ENCODE results near the gene CAPN1. TPM values are rescaled to one million over a fixed set of nuclear protein-coding genes. Genes with fewer than 3 reads are reported as not detected.

Gene CAPN1
- polyA plus RNA-seq, 1 donor from 2014 or later: 102 TPM

DNA sequence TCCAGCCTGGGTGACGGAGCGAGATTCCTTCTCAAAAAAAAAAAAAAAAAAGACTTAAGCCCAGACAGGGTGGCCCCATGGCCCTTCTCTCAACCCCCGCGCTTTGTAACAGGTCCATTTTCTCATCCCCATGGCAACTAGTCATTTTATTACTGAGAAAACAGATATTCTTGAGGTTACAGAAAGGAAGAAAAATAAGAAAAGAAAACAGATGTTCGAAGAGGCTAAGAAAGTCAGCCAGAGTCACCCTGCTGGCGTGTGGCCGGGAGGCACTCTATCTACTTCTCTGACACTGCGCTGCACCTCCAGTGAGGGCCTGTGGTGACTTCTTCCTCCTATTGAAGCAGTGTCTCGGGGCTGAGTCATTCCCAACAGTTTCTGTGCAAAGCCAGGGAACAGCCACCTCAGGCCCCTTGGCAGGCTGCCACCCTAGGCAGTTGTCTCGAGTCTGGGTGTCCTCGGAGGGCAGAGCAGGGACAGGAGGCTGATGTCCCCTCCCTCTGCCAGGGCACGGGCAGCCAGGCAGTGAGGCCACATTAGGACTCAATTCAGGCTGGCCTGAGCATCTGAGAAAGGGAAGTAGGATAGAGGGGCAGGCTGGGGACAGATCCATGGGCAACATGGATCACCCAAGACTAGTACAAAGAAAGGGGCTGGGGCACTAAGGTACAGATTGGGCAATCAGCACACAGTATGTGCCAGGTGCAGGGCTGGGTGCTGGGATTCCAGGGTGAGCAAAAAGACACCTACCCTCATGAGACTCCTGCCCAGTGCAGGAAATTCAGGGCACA lies 31.0 kb upstream of the CAPN1 start:
- no peak overlapping the region for H3K9ac ChIP-seq (ENCODE audit: low read length)
- no peak overlapping the region for H3K27ac ChIP-seq (ENCODE audit: low read length)

GRCh38 chr11:65151331-65151899 lies 30.3 kb upstream of the CAPN1 start:
- no peak overlapping the region for H3K27ac ChIP-seq (ENCODE audit: low read length)
- no peaks in the 10 kb centered on the region for H3K79me2 ChIP-seq (replicated peaks; ENCODE audit: insufficient read depth, low read length)
- no peaks in the 10 kb centered on the region for H4K20me1 ChIP-seq (ENCODE audit: insufficient read depth)
- H3K9me3 ChIP-seq (ENCODE audit: low read length): no peaks in the 10 kb centered on the region
- H3F3A ChIP-seq (ENCODE audit: insufficient read depth, low read length, poor library complexity, severe bottlenecking): no peaks in the 10 kb centered on the region
- H2AFZ ChIP-seq (ENCODE audit: low read depth, low read length): no peak overlapping the region
- no peaks in the 10 kb centered on the region for H3K9me2 ChIP-seq (ENCODE audit: insufficient read depth, low read length)
- H3K36me3 ChIP-seq (ENCODE audit: insufficient read depth, low read length): no peaks in the 10 kb centered on the region
- H3K27me3 ChIP-seq (ENCODE audit: insufficient read depth, low read depth, low read length): no peaks in the 10 kb centered on the region
- no peak overlapping the region for H3K4me2 ChIP-seq (ENCODE audit: low read length)
- H3K4me3 ChIP-seq (ENCODE audit: low read length): no peak overlapping the region
- H3K9ac ChIP-seq (ENCODE audit: low read length): no peak overlapping the region
- TF ChIP-seq SMC3 (conservative IDR thresholded peaks at IDR 0.05; ENCODE audit: poor library complexity) (no peak), MXI1 (conservative IDR thresholded peaks at IDR 0.05; ENCODE audit: poor library complexity, severe bottlenecking) (no peak), EP300 (conservative IDR thresholded peaks at IDR 0.05; ENCODE audit: poor library complexity, severe bottlenecking) (no peak), POLR2AphosphoS5 (IDR thresholded peaks at IDR 0.05) (no peak), TAF1 (IDR thresholded peaks at IDR 0.05; ENCODE audit: low read depth) (no peak), EZH2 (IDR thresholded peaks at IDR 0.05; ENCODE audit: borderline replicate concordance, insufficient read depth, low read length, poor library complexity, severe bottlenecking) (no peak), RAD21 (conservative IDR thresholded peaks at IDR 0.05) (no peak)
- TF ChIP-seq, protein P1, sequence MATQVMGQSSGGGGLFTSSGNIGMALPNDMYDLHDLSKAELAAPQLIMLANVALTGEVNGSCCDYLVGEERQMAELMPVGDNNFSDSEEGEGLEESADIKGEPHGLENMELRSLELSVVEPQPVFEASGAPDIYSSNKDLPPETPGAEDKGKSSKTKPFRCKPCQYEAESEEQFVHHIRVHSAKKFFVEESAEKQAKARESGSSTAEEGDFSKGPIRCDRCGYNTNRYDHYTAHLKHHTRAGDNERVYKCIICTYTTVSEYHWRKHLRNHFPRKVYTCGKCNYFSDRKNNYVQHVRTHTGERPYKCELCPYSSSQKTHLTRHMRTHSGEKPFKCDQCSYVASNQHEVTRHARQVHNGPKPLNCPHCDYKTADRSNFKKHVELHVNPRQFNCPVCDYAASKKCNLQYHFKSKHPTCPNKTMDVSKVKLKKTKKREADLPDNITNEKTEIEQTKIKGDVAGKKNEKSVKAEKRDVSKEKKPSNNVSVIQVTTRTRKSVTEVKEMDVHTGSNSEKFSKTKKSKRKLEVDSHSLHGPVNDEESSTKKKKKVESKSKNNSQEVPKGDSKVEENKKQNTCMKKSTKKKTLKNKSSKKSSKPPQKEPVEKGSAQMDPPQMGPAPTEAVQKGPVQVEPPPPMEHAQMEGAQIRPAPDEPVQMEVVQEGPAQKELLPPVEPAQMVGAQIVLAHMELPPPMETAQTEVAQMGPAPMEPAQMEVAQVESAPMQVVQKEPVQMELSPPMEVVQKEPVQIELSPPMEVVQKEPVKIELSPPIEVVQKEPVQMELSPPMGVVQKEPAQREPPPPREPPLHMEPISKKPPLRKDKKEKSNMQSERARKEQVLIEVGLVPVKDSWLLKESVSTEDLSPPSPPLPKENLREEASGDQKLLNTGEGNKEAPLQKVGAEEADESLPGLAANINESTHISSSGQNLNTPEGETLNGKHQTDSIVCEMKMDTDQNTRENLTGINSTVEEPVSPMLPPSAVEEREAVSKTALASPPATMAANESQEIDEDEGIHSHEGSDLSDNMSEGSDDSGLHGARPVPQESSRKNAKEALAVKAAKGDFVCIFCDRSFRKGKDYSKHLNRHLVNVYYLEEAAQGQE (IDR thresholded peaks at IDR 0.05; ENCODE audit: borderline replicate concordance): no peak

More for the DNA sequence above, 31.0 kb upstream of the CAPN1 start:
- TF ChIP-seq MXI1 (conservative IDR thresholded peaks at IDR 0.05; ENCODE audit: poor library complexity, severe bottlenecking): no peak
- TF ChIP-seq, protein P2, sequence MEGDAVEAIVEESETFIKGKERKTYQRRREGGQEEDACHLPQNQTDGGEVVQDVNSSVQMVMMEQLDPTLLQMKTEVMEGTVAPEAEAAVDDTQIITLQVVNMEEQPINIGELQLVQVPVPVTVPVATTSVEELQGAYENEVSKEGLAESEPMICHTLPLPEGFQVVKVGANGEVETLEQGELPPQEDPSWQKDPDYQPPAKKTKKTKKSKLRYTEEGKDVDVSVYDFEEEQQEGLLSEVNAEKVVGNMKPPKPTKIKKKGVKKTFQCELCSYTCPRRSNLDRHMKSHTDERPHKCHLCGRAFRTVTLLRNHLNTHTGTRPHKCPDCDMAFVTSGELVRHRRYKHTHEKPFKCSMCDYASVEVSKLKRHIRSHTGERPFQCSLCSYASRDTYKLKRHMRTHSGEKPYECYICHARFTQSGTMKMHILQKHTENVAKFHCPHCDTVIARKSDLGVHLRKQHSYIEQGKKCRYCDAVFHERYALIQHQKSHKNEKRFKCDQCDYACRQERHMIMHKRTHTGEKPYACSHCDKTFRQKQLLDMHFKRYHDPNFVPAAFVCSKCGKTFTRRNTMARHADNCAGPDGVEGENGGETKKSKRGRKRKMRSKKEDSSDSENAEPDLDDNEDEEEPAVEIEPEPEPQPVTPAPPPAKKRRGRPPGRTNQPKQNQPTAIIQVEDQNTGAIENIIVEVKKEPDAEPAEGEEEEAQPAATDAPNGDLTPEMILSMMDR (IDR thresholded peaks at IDR 0.05; ENCODE audit: poor library complexity, severe bottlenecking): no peak
- TF ChIP-seq SMC3 (conservative IDR thresholded peaks at IDR 0.05; ENCODE audit: poor library complexity): no peak
- TF ChIP-seq RAD21 (conservative IDR thresholded peaks at IDR 0.05): no peak
- no peak for TF ChIP-seq EZH2 (IDR thresholded peaks at IDR 0.05; ENCODE audit: borderline replicate concordance, insufficient read depth, low read length, poor library complexity, severe bottlenecking)
- no peak for TF ChIP-seq EP300 (conservative IDR thresholded peaks at IDR 0.05; ENCODE audit: poor library complexity, severe bottlenecking)
- no peak for TF ChIP-seq TAF1 (IDR thresholded peaks at IDR 0.05; ENCODE audit: low read depth)
- TF ChIP-seq, protein P1 (IDR thresholded peaks at IDR 0.05; ENCODE audit: borderline replicate concordance): no peak
- no peak for TF ChIP-seq POLR2AphosphoS5 (IDR thresholded peaks at IDR 0.05)
- no peaks in the 10 kb centered on the region for H3K9me2 ChIP-seq (ENCODE audit: insufficient read depth, low read length)
- no peaks in the 10 kb centered on the region for H3K79me2 ChIP-seq (replicated peaks; ENCODE audit: insufficient read depth, low read length)
- H4K20me1 ChIP-seq (ENCODE audit: insufficient read depth): no peaks in the 10 kb centered on the region
- no peaks in the 10 kb centered on the region for H3K27me3 ChIP-seq (ENCODE audit: insufficient read depth, low read depth, low read length)
- H3F3A ChIP-seq (ENCODE audit: insufficient read depth, low read length, poor library complexity, severe bottlenecking): no peaks in the 10 kb centered on the region
- no peaks in the 10 kb centered on the region for H3K36me3 ChIP-seq (ENCODE audit: insufficient read depth, low read length)
- no peak overlapping the region for H3K4me3 ChIP-seq (ENCODE audit: low read length)
- no peaks in the 10 kb centered on the region for H3K9me3 ChIP-seq (ENCODE audit: low read length)
- no peak overlapping the region for H3K4me2 ChIP-seq (ENCODE audit: low read length)
- H2AFZ ChIP-seq (ENCODE audit: low read depth, low read length): no peak overlapping the region
